GM21723 (cell line): ENCODE data around the gene SLC17A9.

Experiments used
- ATAC-seq: cut with Tn5 transposase; IDR thresholded peaks from one replicate; pipeline ENCODE4 v1.9.1; 2021; ENCODE audit warnings: mild to moderate bottlenecking, moderate library complexity; ENCODE audit not compliant: unreplicated experiment

Gene SLC17A9

DNA sequence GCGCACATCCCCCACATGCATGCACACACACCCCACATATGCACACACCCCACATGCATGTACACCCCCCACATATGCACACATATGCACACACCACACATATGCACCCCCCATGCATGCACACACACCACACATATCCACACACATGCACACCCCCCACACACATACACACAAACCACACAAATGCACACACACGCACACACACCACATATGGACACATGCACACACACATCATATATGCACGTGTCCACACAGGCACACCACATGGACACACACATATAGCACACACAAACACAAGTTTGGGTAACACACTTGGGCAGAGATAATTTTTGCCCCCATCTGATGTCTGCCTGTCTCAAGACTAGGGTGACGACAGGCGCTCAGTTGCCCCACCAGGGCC, 45.9 kb downstream of the SLC17A9 start:
- no peak for ATAC-seq

GRCh38 chr20:62999580-62999979, 47.1 kb downstream of the SLC17A9 start:
- ATAC-seq: no peak

GRCh38 chr20:63000036-63000435, 47.5 kb downstream of the SLC17A9 start:
- ATAC-seq: no peak

- no peak for ATAC-seq
Observed at GRCh38 chr20:63000958-63001357, 48.4 kb downstream of the SLC17A9 start.

DNA sequence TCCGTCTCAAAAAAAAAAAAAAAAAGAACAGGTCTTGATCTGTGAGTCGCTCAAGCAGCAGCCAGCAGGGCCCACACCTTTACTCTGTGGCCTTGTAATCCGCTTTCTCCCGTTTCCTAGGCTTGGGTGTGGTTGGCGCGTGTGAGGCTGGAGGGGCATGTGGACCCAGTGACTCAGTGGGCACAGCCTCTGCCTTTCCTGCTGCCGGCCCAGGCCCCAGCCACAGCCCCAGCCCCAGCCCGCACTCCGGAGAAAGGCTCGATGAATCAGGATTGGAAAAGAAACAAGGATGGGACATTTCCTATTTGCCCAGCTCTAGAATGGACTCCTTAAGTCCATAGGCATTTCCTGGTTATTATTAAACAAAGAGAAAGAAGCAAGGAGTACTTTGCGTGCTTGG, 50.0 kb downstream of the SLC17A9 start:
- no peak for ATAC-seq

DNA sequence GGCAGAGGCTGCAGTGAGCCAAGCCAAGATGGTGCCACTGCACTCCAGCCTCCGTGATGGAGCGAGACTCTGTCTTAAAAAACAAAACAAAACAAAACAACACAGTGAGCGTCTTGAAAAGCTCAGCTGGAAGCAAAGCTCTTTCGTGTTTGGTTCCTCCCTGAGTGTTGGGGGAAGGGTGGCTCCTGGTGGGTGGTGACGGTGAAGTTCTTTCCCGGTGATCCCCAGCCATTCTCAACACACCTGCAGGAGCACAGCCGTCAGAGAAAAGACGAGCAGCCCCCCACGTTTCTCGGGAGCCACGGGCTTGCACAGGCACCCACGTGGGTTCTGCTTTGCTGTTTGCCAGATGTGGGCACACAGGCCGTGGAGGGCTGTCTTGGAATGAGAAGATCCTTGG, 51.0 kb downstream of the SLC17A9 start:
- no peak for ATAC-seq

- ATAC-seq: no peak
Observed at GRCh38 chr20:63004607-63005364, 52.3 kb downstream of the SLC17A9 start.

DNA sequence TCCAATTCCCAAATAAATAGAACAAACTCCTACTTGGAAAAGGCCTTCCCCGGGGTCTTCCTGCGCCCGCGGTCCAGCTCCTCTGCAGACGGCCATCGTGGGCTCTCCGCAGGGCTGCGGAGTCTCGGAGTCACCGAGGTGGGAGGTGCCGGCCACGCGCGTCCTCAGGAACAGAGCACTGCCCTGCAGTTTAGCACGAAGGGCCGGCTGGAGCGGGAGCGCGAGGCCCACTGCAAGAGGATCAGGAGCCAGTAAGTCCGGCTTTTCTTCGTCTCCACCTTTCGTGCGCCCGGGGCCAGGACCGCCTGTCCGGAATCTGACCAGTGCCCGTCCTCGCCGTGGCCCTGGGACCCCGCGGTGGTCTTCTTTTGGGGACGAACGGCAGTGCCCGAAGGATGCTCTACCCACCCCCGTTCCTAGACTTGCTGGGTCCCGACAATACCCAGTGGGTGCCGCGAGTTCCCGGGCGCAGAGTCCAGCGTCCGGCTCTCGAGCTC, 52.9 kb downstream of the SLC17A9 start:
- no peak for ATAC-seq

DNA sequence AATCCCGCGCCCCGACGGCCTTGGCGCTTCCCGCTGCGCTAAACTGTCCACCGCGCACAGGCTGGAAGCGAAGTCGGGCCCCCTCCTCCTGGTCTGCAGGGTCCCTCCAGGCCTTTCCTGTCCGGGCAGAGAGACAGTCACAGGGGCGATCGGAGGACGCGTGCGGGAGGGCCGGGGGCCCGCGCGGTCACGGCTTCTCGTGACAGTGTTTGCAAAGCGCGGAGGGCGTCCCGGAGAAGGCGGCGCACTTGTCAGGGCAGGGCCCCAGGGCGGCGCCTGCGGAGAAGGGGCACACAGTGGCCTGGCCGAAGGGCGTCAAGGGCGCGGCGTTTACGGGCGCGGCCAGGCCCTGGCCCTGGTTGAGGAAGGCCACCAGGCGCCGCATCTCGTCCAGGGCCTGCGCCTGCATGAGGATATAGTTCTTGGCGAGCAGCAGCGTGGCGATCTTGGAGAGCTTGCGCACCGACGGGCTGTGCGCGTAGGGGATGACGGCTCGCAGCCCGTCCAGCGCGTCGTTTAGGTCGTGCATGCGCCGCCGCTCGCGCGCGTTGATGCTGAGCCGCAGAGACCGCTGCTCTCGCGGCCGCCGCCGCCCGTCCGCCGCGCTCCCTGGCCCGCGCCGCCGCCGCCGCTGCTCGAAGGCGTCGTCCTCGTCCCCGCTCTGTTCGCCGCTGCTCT, 53.5 kb downstream of the SLC17A9 start:
- no peak for ATAC-seq

DNA sequence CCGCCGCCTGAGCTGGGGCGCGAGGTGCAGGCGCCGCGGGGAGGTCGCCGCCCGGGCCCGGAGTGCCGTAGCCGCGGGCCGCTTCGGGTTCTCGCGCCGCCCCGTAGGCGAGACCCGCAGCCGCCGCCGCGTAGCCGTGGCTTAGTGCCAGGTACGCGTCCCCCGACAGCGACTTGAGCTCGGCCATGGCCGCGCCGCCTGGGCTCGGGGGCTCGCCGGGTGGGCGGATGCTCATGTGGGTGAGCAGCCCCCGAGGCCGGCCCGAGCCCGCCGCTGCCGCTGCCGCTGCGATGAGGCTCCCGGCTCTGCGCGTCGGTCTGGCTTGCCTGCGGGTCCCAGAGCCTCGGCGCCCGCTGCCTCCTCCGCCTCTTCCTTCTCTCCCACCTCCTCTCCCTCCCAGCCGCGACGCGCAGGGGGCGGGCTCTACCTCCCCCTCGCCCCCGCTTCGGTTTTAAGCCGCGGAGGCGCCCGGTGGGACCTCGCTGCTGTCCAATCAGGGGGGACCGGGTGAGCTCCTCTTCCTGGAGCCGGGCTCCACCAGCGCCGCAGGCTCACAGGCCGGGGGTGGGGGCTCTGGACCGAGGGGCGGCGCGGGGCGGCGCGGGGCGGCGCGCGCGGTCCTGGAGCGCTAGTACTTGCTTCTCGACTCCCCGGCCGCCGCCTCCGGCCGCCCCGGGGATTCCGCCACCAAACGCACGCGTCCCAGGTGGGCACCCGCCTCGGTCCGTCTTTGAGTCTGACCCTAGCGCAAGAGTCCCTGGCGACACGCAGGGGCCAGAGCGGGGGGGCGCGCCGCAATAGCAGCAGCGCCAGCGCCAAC, 54.2 kb downstream of the SLC17A9 start, which contains the start of gene BHLHE23:
TSS of gene BHLHE23 (minus strand) at position 425 of the 820 bp plus-strand sequence. CDS start at position 235, 190 bp downstream.
- ATAC-seq: no peak

DNA sequence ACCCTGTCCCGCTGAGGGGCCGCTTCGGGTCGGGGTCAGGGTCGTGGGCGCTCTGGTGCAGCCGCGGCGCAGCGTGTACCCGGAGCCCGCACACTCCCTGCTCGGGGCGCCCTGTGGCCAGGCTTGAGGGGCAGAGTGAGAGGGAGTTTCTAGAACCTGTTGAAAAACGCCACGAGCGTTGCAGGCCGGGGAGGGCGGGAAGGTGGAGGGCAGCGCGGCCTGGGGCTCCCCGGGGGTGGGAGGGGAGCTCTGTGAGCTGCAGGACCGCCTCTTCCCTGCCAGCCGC, 54.8 kb downstream of the SLC17A9 start:
- ATAC-seq: no peak

GRCh38 chr20:63007646-63008488, 55.4 kb downstream of the SLC17A9 start:
- ATAC-seq: no peak

GRCh38 chr20:63008541-63009044, 56.1 kb downstream of the SLC17A9 start:
- no peak for ATAC-seq

- ATAC-seq: peak; percentile 54
Observed at GRCh38 chr20:63009045-63009961, 56.8 kb downstream of the SLC17A9 start.

DNA sequence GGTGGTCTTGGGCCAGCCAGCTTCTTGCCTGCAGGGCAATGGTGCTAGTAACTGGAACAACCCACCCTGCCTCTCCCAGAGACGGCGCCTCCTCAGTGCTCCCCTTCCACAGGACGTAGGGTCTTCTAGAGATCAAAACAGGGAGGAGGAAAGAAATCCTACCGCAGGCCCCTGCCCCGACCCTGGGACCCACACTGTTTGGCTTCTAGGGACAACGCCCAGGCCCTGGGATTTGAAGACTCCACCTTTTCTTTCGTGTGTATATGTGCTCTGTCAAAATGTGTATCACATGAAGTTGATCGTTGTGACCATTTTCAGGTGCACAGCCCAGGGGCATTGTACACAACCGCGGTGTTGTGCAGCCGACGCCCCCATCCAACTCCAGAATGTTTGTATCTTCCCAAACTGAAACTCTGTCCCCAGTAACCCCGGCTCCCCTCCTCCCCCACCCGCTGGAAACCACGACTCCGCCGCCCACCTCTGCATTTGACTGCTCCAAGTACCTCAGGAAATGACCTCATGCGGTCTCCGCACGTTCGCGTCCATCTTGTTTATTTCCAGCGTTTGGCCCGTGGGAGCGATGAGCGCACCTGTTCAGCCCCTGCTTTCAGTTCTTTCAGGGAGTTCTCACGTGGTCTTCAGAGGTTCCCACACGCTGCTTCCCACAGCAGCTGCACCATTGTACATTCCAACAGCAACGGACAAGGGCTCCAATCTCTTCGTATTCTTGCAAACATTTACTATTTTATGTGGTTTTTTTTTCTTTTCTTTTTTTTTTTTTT, 57.7 kb downstream of the SLC17A9 start:
- ATAC-seq: peak; percentile 44

- no peak for ATAC-seq
Observed at GRCh38 chr20:63011798-63012197, 59.3 kb downstream of the SLC17A9 start.

DNA sequence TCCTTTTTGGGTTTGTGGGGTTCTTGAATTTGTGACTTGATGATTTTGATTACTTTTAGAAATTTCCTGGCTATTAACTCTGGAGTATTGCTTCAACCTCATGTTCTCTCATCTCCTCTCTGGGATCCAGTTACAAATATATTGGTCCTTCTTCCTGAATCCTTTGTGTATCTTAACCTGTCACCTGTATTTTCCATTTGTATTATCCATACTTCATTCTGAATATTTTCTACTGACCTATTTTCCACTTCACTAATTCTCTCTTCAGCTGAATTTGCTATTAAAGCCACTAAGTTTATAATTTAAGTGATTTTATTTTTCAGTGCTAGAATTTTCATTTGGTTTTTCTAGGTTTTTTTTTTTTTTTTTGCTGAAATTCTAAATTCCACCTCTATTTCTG, 60.7 kb downstream of the SLC17A9 start:
- ATAC-seq: no peak

DNA sequence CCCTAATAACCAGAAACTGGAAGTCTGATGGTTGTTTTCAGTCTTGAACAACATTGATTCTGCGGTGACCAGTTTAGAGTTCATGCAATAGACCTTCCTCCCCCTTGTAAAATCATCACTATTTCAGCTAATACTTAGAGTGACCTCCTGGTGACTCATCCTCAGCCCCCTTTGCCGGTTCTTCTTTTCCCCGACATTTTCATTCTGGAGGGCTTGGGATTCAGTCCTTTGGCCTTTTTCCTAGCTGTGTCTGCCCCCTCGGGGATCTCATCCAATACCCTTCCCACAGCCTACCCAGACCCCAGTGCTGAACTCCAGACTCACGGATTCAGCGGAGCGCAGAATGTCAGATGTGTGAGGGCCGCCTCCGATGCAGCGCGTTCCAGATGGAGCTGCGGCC, 61.8 kb downstream of the SLC17A9 start:
- ATAC-seq: no peak

- ATAC-seq: no peak
Observed at GRCh38 chr20:63014710-63015109, 62.2 kb downstream of the SLC17A9 start.
